Stimulated activated CD4-positive, alpha-beta T cell treated with anti-CD3 and anti-CD28 coated beads, Interleukin-15, amount 100 ng/mL, for 24 hours (primary cell): ENCODE measurements around the gene GMDS.
"Not testable (repeated sequence)": the region's sequence is repeated elsewhere in the genome, so short reads cannot be mapped to it uniquely, and the experiment has no call there.

Experiments
- DNase-seq: peaks from one replicate; pipeline ENCODE4 v3.0.0-alpha.2; 2020

GMDS gene

DNA sequence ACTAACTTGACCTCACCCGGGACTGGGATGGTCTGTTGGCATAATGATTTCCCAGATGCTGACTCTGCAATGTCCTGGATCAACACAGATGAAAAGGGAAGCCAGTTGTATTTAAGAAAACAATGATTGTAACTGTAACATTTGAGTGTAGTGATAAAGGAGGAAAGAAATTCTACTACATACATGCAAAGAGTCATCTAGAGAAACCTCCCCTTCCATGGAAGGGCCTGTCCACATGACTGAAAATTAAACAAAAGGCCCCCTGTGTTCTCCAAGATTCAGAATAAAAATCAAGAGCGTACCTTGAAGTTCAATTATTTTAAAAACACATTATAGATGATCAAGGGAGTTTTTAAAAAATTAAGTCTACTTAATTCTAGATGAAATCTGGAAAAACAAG, 484.5 kb downstream of the GMDS start:
- DNase-seq = no peak

GRCh38 chr6:1759870-1760269, 485.5 kb downstream of the GMDS start:
- DNase-seq = no peak

- no peak for DNase-seq
Observed at GRCh38 chr6:1758076-1758679, 487.2 kb downstream of the GMDS start.

DNA sequence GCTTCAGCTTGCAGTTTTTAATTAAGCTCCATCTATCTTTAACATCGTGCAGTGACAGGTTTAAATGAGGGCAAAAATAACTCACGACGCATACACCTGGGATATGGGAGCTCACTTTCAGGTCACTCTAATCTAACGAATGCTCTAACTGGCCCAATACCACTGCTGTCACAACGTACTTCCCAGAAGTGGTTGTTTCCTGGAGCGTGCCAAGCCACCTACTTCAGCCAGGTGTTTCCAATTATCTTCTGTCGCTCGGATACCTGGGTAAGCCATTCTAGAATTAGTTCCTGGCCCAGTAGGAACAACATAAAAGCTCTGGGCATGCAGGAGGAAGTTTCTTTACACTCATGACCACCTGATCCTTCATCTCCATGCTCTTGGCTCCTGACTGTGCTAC, 488.3 kb downstream of the GMDS start:
- DNase-seq = no peak

DNA sequence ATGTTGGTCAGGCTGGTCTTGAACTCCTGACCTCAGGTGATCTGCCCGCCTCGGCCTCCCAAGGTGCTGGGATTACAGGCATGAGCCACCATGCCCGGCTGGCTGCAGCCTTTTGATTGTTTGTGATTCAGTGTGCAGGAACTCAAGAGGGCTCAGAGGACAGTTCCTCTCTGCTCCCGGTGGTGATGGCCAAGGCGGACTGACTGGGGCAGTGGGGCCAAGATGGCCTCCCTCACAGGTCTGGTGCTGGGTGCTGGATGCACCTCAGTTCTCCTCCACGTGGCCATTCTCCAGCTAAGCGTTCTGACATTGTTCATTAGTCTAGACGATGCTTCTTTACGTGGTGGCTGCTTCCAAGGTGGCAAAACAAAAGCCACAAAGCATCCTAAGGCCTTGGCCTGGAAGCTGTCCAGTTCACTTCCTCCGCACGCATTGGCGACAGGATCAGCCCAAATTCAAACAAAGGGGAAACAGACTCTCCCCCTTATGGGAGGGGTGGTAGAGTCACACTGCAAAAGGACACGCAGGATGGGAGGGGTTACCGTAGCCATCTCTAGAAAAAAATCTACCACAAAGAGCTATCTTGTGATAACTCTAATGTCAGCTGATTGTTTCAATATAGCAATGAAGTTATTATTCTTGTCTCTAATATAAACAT, 488.8 kb downstream of the GMDS start:
- DNase-seq = no peak

- not testable (repeated sequence) for DNase-seq
Observed at GRCh38 chr6:1751063-1751462, 494.3 kb downstream of the GMDS start.

- no peak for DNase-seq
Observed at GRCh38 chr6:1749041-1749440, 496.4 kb downstream of the GMDS start.

- DNase-seq = no peak
Observed at GRCh38 chr6:1747531-1747930, 497.9 kb downstream of the GMDS start.

DNA sequence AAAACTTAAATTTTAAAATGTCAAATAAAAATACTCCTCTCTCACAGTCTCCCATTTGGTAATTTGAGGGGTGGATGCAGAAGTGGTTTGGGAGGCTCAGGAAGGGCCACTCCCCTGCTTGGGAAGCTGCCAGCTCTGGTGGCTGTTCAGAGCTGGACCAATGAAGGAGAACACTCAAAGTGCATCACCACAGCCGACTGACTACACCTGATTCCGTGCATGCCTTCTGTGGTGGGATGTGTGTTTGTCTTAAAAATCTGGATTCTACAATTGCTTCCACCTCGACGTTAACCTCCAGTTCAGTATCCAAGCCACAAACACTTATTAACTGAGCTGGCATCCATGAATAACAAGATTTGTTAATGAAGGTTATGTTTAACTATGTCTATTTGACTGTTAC, 498.4 kb downstream of the GMDS start:
- no peak for DNase-seq

DNA sequence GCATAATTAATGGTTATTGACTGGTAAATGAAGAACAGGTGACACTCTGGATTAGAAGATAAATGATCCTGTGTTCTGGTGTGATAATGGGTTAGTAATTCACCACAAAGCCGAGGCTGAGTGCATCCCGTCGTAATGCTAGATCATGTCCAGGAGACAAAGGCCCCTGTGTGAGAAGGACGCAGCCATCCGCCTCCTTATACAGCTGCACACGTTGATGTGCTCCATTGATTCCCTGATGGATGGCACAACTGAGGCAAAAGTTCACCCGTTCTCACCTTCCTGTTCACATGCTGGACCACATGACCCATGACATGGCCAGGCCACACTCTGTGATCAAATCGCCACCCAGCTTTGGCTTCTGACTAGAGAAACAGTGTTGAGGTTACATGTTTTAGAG, 499.6 kb downstream of the GMDS start:
- no peak for DNase-seq

DNA sequence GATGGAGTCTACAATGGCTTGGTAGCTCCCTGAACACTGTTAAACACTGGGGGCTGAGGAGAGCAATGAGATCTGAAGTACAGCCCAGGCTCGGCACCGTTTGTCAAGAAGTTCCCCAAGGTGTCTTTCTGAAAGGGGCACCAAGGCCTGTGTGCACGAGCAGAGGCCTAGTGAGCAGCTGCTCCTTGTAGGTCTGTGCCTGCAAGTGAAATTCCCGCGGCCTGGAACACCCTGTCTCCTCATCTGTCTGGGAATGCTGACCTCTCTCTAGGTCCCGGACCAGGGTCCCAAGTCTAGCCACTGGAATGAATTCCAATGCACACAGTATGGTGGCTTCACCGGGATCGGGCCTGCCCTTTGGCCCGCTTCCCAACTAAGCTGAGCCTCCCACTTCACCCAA, 500.9 kb downstream of the GMDS start:
- DNase-seq = no peak

GRCh38 chr6:1739680-1740079, 505.7 kb downstream of the GMDS start:
- DNase-seq = no peak

GRCh38 chr6:1739220-1739619, 506.2 kb downstream of the GMDS start:
- no peak for DNase-seq

GRCh38 chr6:1738558-1739081, 506.8 kb downstream of the GMDS start:
- DNase-seq = no peak

GRCh38 chr6:1737463-1738311, 507.7 kb downstream of the GMDS start:
- no peak for DNase-seq

DNA sequence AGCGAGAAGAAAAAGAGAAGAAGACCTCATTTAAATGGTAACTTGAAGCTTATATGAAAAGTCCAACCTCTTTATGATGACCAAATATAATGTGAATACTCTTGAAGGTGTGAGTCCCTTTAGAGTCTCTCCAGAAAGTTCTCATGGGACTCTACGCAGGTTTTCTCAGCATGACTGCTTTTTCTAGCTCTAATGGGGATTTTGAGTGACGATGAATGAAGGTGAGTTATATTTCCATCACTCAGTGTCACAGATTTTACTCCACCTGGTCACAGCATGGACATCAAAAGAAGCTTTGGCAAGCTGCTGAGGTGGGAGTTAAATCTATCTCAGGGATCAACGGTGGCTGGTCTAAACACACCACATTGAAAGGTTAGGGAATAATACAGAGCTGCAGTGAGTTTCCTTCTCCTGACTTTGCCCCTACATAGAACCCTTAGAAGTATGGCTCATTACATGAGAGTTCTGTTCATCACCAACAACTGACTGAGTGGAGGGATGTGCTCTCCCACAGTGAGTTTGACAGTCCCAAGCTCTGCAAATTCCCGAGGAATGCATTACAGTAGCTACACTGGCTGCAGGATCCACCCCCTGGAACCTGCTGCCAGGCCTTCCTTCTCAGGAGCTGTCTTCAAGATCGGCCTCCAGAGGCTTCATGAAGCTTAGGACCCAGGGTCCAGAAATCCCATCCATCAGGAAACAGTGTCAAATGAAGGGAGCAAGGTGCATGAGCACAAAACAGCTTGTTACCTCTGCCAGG, 508.9 kb downstream of the GMDS start:
- DNase-seq = no peak

DNA sequence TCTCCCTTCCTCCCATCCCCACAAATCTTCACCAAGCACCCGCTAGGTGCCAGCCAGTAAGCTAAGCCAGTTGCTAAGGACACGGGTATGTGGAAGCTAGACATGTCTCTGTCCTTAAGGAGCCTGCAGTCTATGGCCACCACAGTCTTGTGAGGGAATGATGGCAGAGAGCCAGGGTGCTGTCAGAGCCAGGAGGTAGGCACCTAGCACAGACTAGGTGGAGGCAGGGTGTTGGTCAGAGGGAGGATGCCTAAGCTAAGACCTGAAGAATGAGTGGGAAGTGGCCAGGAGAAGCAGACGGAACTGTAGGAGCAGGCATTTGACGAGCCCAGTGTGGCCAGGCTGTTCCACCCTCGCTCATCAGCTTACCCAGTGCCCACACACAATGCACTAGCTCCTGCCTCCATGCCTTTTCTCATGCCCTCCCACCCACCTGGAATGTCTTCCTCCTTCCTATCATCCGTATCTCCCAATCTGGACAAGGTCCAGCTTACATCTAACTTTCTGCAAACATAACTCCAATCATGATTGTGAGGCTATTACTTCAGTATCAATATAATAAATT, 510.1 kb downstream of the GMDS start:
- no peak for DNase-seq

GRCh38 chr6:1730882-1731281, 514.5 kb downstream of the GMDS start:
- no peak for DNase-seq

DNA sequence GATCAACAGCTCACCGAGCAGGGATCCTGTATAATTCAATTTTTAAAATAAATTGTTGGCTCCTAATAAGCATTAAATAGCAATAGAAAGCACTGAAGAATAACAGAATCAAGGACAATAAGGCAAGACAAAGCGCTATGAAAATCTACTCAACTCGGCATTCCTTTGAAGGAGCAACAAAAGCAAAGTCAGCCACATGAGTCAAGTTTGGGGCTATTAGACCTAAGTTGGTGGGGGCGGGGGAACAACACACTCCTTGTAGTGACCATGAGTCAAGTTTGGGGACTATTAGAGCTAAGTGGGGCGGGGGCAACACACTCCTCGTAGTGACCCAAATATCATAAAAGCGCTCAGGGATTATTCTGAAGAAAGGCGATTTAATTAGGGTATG, 515.7 kb downstream of the GMDS start:
- no peak for DNase-seq

DNA sequence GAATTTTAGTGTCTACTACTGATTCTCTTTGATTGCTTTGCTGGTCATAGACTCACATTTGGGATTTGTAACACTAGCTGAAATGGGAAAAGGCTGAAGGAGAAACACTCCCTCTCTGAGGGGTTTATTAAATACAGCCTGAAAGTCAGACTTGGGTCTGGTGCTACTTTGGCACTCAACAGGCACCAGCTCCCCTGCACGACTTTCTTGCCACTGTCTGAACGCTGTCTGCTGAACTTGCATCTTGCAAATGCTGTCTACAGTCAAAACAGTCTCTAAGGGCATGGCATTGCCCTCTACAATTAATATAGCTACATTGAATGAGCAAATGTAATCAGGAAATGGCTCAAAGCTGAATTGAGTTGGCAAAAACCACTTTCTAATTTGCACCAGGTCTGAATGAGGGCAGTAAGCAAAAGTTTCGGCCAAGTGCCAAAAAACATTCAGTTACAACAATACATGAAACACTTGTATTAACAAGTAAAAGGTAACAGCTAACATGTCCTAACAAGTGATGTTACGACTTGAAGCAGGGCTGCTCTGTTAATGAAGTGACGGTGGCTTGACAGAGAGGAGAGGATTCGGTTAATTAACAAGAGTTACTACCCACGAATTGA, 516.2 kb downstream of the GMDS start:
- no peak for DNase-seq

- DNase-seq = no peak
Observed at GRCh38 chr6:1726341-1726768, 519.0 kb downstream of the GMDS start.

DNA sequence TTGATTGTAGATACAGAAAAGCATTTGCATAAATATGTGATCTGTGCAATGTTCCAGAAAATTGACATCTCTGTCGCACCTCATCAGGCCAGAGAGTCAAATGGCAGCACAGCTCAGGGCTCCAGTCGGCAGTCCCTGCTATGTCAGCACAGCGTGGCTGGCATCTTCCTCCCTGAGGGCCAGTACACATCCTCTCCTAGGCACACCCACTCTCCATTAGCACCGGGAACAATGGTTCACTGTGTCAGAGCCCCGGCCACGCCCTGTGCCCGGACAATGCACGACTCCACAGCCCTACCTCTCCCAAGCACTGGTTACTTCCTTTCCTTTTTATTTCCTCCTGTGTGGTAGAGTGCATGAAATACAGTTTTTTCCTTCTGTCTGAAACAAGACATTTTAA, 520.8 kb downstream of the GMDS start:
- no peak for DNase-seq
